ENCODE data around the gene DNLZ.

DNA sequence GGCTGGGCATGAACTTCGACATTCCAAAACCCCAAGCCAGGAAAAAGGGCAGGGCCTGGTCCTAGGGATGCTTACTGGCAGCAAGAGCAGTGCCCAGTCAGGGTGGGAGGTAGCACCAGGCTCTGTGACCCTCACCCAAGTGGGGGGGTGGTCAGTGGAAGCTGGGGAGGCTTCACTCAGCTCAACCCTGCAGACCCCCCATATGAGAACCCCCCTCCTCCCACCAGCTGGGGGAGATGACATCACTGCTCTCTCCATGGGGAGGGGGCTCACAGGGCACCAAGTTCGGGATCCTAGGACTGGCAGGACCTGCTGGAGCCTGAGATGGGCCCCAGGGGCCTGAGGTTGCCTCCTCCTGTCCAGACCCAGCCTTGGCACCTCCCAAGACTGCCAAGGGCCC is 4.7 kb downstream of the DNLZ start:
- TF ChIP-seq, protein P1, sequence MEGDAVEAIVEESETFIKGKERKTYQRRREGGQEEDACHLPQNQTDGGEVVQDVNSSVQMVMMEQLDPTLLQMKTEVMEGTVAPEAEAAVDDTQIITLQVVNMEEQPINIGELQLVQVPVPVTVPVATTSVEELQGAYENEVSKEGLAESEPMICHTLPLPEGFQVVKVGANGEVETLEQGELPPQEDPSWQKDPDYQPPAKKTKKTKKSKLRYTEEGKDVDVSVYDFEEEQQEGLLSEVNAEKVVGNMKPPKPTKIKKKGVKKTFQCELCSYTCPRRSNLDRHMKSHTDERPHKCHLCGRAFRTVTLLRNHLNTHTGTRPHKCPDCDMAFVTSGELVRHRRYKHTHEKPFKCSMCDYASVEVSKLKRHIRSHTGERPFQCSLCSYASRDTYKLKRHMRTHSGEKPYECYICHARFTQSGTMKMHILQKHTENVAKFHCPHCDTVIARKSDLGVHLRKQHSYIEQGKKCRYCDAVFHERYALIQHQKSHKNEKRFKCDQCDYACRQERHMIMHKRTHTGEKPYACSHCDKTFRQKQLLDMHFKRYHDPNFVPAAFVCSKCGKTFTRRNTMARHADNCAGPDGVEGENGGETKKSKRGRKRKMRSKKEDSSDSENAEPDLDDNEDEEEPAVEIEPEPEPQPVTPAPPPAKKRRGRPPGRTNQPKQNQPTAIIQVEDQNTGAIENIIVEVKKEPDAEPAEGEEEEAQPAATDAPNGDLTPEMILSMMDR (conservative IDR thresholded peaks at IDR 0.05; ENCODE audit: low read depth, low read length): no peak
- TF ChIP-seq MAZ (IDR thresholded peaks at IDR 0.05; ENCODE audit: borderline replicate concordance, low read depth, low read length) (no peak), POLR2A (IDR thresholded peaks at IDR 0.05; ENCODE audit: low read depth, low read length) (no peak), MAFK (IDR thresholded peaks at IDR 0.05; ENCODE audit: low read depth, low read length) (no peak), RFX5 (IDR thresholded peaks at IDR 0.05; ENCODE audit: low read depth, low read length) (no peak)
